IMR-90 (cell line): ENCODE measurements around the gene UBA3. TPM values are rescaled to one million over a fixed set of nuclear protein-coding genes. Genes with fewer than 3 reads are reported as not detected.

Experiments used
- ATAC-seq: fragments of 200-7000 bp; cut with Tn5 transposase; 2 replicates; pipeline ENCODE4 v1.9.1; 2020; ENCODE audit warnings: low read depth, mild to moderate bottlenecking, moderate library complexity
- BruUV-seq: library from RNA; stranded (reverse); fragments of 400-500 nt; replicated peaks from 2 replicates; lab custom pipeline; 2021; lab: Mats Ljungman, UMichigan
- CTCF ChIA-PET: fragments of 300-600 bp; formaldehyde crosslinking; extraction: SDS; loops from one replicate; lab custom pipeline; 2021; ENCODE audit warnings: antibody characterized with exemption; lab: Yijun Ruan, JAX
- POLR2A ChIA-PET: fragments of 300-600 bp; sonication (Branson Sonifier 250); formaldehyde crosslinking; loops from one replicate; lab custom pipeline; 2022; ENCODE audit warnings: antibody characterized with exemption; ENCODE audit not compliant: unreplicated experiment; lab: Charles Lee
- DNase-seq: peaks from one replicate; pipeline ENCODE4 v3.0.0; 2013
- H2AFZ ChIP-seq: replicated peaks from 2 replicates; pipeline ENCODE3; 2013; ENCODE audit warnings: low read length, mild to moderate bottlenecking; ENCODE audit not compliant: poor library complexity
- H2AK5ac ChIP-seq: 2 replicates; pipeline ENCODE4 v1.6.1; 2013; ENCODE audit warnings: low read depth, low read length, inconsistent platforms
- H2AK9ac ChIP-seq: replicated peaks from 2 replicates; pipeline ENCODE3; 2013; ENCODE audit warnings: mild to moderate bottlenecking, low read depth, low read length, moderate library complexity; ENCODE audit not compliant: poor library complexity
- H2BK120ac ChIP-seq: 2 replicates; pipeline ENCODE4 v1.6.1; 2013; ENCODE audit warnings: low read depth, low read length, inconsistent platforms
- H2BK15ac ChIP-seq: 3 replicates; pipeline ENCODE4 v1.6.1; 2013; ENCODE audit warnings: low read depth, low read length, inconsistent platforms
- H2BK20ac ChIP-seq: 2 replicates; pipeline ENCODE4 v1.6.1; 2013; ENCODE audit warnings: low read depth, mild to moderate bottlenecking, inconsistent platforms, low read length, moderate library complexity
- H2BK5ac ChIP-seq: 2 replicates; pipeline ENCODE4 v1.6.1; 2013; ENCODE audit warnings: mild to moderate bottlenecking, low read depth, low read length, inconsistent platforms; ENCODE audit not compliant: poor library complexity, severe bottlenecking
- H3K14ac ChIP-seq: replicated peaks from 2 replicates; pipeline ENCODE4 v1.6.1; 2013; ENCODE audit warnings: low read depth, low read length, inconsistent platforms
- H3K18ac ChIP-seq: 2 replicates; pipeline ENCODE4 v1.6.1; 2013; ENCODE audit warnings: low read depth, low read length, control low read depth
- H3K23ac ChIP-seq: 2 replicates; pipeline ENCODE4 v1.6.1; 2013; ENCODE audit warnings: low read depth, low read length, inconsistent platforms
- H3K27ac ChIP-seq: 2 replicates; pipeline ENCODE4 v1.5.1; 2013; ENCODE audit warnings: mild to moderate bottlenecking, control low read depth, low read length; ENCODE audit not compliant: insufficient read depth
- H3K27me3 ChIP-seq: 2 replicates; pipeline ENCODE4 v1.6.1; 2013; ENCODE audit warnings: low read length; ENCODE audit not compliant: control insufficient read depth, insufficient read depth
- H3K36me3 ChIP-seq: 2 replicates; pipeline ENCODE4 v1.6.1; 2013; ENCODE audit warnings: low read length, mixed read lengths; ENCODE audit not compliant: control insufficient read depth, insufficient read depth
- H3K4ac ChIP-seq: 2 replicates; pipeline ENCODE4 v1.6.1; 2013; ENCODE audit warnings: low read depth, low read length, inconsistent platforms
- H3K4me1 ChIP-seq: 2 replicates; pipeline ENCODE4 v1.6.1; 2013; ENCODE audit warnings: low read length, mixed read lengths; ENCODE audit not compliant: control insufficient read depth, insufficient read depth
- H3K4me2 ChIP-seq: 2 replicates; pipeline ENCODE4 v1.6.1; 2013; ENCODE audit warnings: low read depth, mild to moderate bottlenecking, control low read depth, low read length, moderate library complexity
- H3K4me3 ChIP-seq: 2 replicates; pipeline ENCODE4 v1.5.1; 2013; ENCODE audit warnings: low read depth, mild to moderate bottlenecking, control low read depth, low read length, moderate library complexity; ENCODE audit not compliant: insufficient read depth
- H3K56ac ChIP-seq: 2 replicates; pipeline ENCODE4 v1.6.1; 2013; ENCODE audit warnings: low read length, inconsistent platforms; ENCODE audit not compliant: insufficient read depth; ENCODE audit errors: extremely low read depth
- H3K79me1 ChIP-seq, 2 experiments: 2 replicates each; pipeline ENCODE4 v1.6.1; 2013; ENCODE audit warnings: low read length in 2 of 2, inconsistent platforms in 1 of 2, low read depth in 1 of 2
- H3K9ac ChIP-seq: 2 replicates; pipeline ENCODE4 v1.6.1; 2013; ENCODE audit warnings: low read depth, low read length, control low read depth
- H3K9me1 ChIP-seq: 2 replicates; pipeline ENCODE4 v1.6.1; 2013; ENCODE audit warnings: low read length, inconsistent platforms; ENCODE audit not compliant: insufficient read depth
- H3K9me3 ChIP-seq: 2 replicates; pipeline ENCODE4 v1.6.1; 2013; ENCODE audit warnings: low read length; ENCODE audit not compliant: control insufficient read depth, insufficient read depth
- H4K20me1 ChIP-seq: 2 replicates; pipeline ENCODE4 v1.6.1; 2013; ENCODE audit warnings: low read length, inconsistent platforms; ENCODE audit not compliant: insufficient read depth
- H4K5ac ChIP-seq: 2 replicates; pipeline ENCODE4 v1.6.1; 2013; ENCODE audit warnings: mild to moderate bottlenecking, low read depth, low read length, control low read depth
- H4K8ac ChIP-seq, 2 experiments: 2 replicates each; pipeline ENCODE4 v1.6.1; 2013; ENCODE audit warnings: low read depth in 2 of 2, low read length in 2 of 2, control low read depth in 1 of 2, inconsistent platforms in 1 of 2
- H4K91ac ChIP-seq: 2 replicates; pipeline ENCODE4 v1.6.1; 2013; ENCODE audit warnings: low read depth, low read length, inconsistent platforms; ENCODE audit not compliant: insufficient read depth
- CEBPB ChIP-seq: IDR thresholded peaks from 2 replicates; pipeline ENCODE4 v1.6.1; 2012; ENCODE audit warnings: low read depth, low read length, improper control_type of control experiment
- CHD1 ChIP-seq: IDR thresholded peaks from 2 replicates; pipeline ENCODE4 v1.6.1; 2012; ENCODE audit warnings: low read depth, low read length, improper control_type of control experiment
- ELK1 ChIP-seq: fragments of 150-350 bp; IDR thresholded peaks from 2 replicates; pipeline ENCODE4 v1.6.1; 2016; ENCODE audit warnings: low read depth, mild to moderate bottlenecking, low read length, moderate library complexity, borderline replicate concordance
- FOS ChIP-seq: fragments of 150-350 bp; IDR thresholded peaks from 2 replicates; pipeline ENCODE4 v1.6.1; 2016; ENCODE audit warnings: low read depth, low read length
- MAFK ChIP-seq: IDR thresholded peaks from 2 replicates; pipeline ENCODE4 v1.6.1; 2012; ENCODE audit warnings: low read depth, low read length, improper control_type of control experiment
- MAZ ChIP-seq: IDR thresholded peaks from 2 replicates; pipeline ENCODE4 v1.6.1; 2012; ENCODE audit warnings: low read depth, mild to moderate bottlenecking, low read length, improper control_type of control experiment, moderate library complexity, borderline replicate concordance
- MXI1 ChIP-seq: IDR thresholded peaks from 2 replicates; pipeline ENCODE4 v1.6.1; 2012; ENCODE audit warnings: low read depth, mild to moderate bottlenecking, low read length, moderate library complexity, borderline replicate concordance
- NFE2L2 ChIP-seq: fragments of 150-350 bp; IDR thresholded peaks from 2 replicates; pipeline ENCODE4 v1.6.1; 2016; ENCODE audit warnings: low read depth, mild to moderate bottlenecking, low read length
- POLR2A ChIP-seq: IDR thresholded peaks from 2 replicates; pipeline ENCODE4 v1.6.1; 2012; ENCODE audit warnings: mild to moderate bottlenecking, low read depth, low read length
- RCOR1 ChIP-seq: IDR thresholded peaks from 2 replicates; pipeline ENCODE4 v1.6.1; 2012; ENCODE audit warnings: mild to moderate bottlenecking, low read length, improper control_type of control experiment; ENCODE audit not compliant: insufficient replicate concordance
- RFX5 ChIP-seq: IDR thresholded peaks from 2 replicates; pipeline ENCODE4 v1.8.0; 2012; ENCODE audit warnings: low read depth, mild to moderate bottlenecking, low read length, moderate library complexity
- SMC3 ChIP-seq: fragments of 150-350 bp; IDR thresholded peaks from 2 replicates; pipeline ENCODE4 v1.6.1; 2016; ENCODE audit warnings: low read depth, mild to moderate bottlenecking, antibody characterized with exemption, low read length, moderate library complexity
- WGBS, 2 experiments: methylation state at CpG; one replicate each; pipeline versions ENCODE4 v1.1.5 to v1.1.7; 2013; ENCODE audit warnings: missing lambda C conversion rate in 2 of 2; ENCODE audit not compliant: insufficient read length in 1 of 2; ENCODE audit errors: extremely low coverage in 2 of 2; 5-methylcytosine and 5-hydroxymethylcytosine counted together
- dilution Hi-C: fragments of 300-500 bp; cut with HindIII; formaldehyde crosslinking; loops from one replicate; pipeline ENCODE4 v1.14.3; 2018; ENCODE audit warnings: low sequenced_read_pairs; ENCODE audit not compliant: unreplicated experiment
- in situ Hi-C: fragments of 300-500 bp; cut with MboI; formaldehyde crosslinking; loops from 3 replicates; pipeline ENCODE4 v1.14.3; 2019; ENCODE audit warnings: low sequenced_read_pairs, inconsistent platforms, mixed read lengths
- intact Hi-C: fragments of 100-400 bp; cut with micrococcal nuclease; formaldehyde crosslinking; loops from 2 replicates; pipeline ENCODE4 v1.10.0; 2022
- polyA plus RNA-seq, 3 experiments: library from polyadenylated mRNA; depleted of rRNA; stranded (reverse); fragments of >200 nt; gene quantifications; 2 replicates each; pipeline ENCODE4 v1.2.3, GENCODE V29; 2012; ENCODE audit warnings: low replicate concordance in 1 of 3
- total RNA-seq: library from RNA; depleted of rRNA; stranded (reverse); fragments of >200 nt; gene quantifications from 2 replicates; pipeline ENCODE4 v1.2.3, GENCODE V29; 2012
- TF ChIP-seq, protein P1 (sequence below): fragments of 150-350 bp; IDR thresholded peaks from 2 replicates; pipeline ENCODE4 v1.6.1; 2017; ENCODE audit warnings: mild to moderate bottlenecking, antibody characterized with exemption, low read length, low read depth
- TF ChIP-seq, protein P2 (sequence below): conservative IDR thresholded peaks from 2 replicates; pipeline ENCODE4 v1.5.1; 2012; ENCODE audit warnings: mild to moderate bottlenecking, low read depth, low read length, improper control_type of control experiment

Gene UBA3
- total and polyA plus RNA-seq, 2 of the 4 experiments (the other 2 are of a cell fraction), result 51.8 to 64.3 TPM

- Histone ChIP-seq H2AK5ac (no peak overlapping the region), H2BK20ac (no peak overlapping the region), H3K27me3 (no peaks in the 10 kb centered on the region), H2BK120ac (no peak overlapping the region), H3K14ac (no peak overlapping the region), H3K27ac (no peak overlapping the region), H3K4me3 (no peak overlapping the region), H3K4ac (no peak overlapping the region), H2BK15ac (no peak overlapping the region), H3K9me3 (no peaks in the 10 kb centered on the region), H2AK9ac (no peak overlapping the region), H4K20me1 (no peaks in the 10 kb centered on the region), H3K36me3 (no peaks in the 10 kb centered on the region), H3K9ac (no peak overlapping the region), H2BK5ac (no peak overlapping the region), H2AFZ (no peak overlapping the region), H4K8ac (no peak overlapping the region), H3K4me1 (no peaks in the 10 kb centered on the region), H3K23ac (no peak overlapping the region), H4K5ac (no peak overlapping the region), H3K9me1 (no peaks in the 10 kb centered on the region), H3K18ac (no peak overlapping the region), H3K56ac (no peak overlapping the region), H3K4me2 (no peak overlapping the region), H3K79me1 (no peaks in the 10 kb centered on the region), H4K91ac (no peak overlapping the region)
- intact Hi-C loops (no loop called here), dilution Hi-C loops (no loop called here), in situ Hi-C loops (no loop called here)
- BruUV-seq, result no TSS peak
- CTCF ChIA-PET, result no interaction called here
- POLR2A ChIA-PET, result no interaction called here
- WGBS, 2 experiments, result no CpG with 5 or more reads among the region's 1 CpG
- no peak for ATAC-seq
- no peak for DNase-seq
- TF ChIP-seq MAFK, result no peak
- no peak for TF ChIP-seq MXI1
- TF ChIP-seq SMC3, result no peak
- no peak for TF ChIP-seq MAZ
- TF ChIP-seq, protein P1, sequence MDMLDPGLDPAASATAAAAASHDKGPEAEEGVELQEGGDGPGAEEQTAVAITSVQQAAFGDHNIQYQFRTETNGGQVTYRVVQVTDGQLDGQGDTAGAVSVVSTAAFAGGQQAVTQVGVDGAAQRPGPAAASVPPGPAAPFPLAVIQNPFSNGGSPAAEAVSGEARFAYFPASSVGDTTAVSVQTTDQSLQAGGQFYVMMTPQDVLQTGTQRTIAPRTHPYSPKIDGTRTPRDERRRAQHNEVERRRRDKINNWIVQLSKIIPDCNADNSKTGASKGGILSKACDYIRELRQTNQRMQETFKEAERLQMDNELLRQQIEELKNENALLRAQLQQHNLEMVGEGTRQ, result no peak
- TF ChIP-seq CHD1, result no peak
- TF ChIP-seq POLR2A, result no peak
- no peak for TF ChIP-seq FOS
- TF ChIP-seq, protein P2, sequence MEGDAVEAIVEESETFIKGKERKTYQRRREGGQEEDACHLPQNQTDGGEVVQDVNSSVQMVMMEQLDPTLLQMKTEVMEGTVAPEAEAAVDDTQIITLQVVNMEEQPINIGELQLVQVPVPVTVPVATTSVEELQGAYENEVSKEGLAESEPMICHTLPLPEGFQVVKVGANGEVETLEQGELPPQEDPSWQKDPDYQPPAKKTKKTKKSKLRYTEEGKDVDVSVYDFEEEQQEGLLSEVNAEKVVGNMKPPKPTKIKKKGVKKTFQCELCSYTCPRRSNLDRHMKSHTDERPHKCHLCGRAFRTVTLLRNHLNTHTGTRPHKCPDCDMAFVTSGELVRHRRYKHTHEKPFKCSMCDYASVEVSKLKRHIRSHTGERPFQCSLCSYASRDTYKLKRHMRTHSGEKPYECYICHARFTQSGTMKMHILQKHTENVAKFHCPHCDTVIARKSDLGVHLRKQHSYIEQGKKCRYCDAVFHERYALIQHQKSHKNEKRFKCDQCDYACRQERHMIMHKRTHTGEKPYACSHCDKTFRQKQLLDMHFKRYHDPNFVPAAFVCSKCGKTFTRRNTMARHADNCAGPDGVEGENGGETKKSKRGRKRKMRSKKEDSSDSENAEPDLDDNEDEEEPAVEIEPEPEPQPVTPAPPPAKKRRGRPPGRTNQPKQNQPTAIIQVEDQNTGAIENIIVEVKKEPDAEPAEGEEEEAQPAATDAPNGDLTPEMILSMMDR, result no peak
- no peak for TF ChIP-seq ELK1
- TF ChIP-seq RCOR1, result no peak
- no peak for TF ChIP-seq CEBPB
- no peak for TF ChIP-seq NFE2L2
- TF ChIP-seq RFX5, result no peak
Measured at GRCh38 chr3:69110941-69111546, 30.9 kb upstream of the UBA3 start.
